Testis (tissue), 2 donors: Measurements from ENCODE around the gene ZNF304.

Source experiments
- POLR2A ChIP-seq: fragments of 450-650 bp; IDR thresholded peaks from one replicate; pipeline ENCODE4 v1.6.1; 2017; ENCODE audit warnings: antibody characterized with exemption, mild to moderate bottlenecking, moderate library complexity
- TF ChIP-seq, protein P1 (sequence below), 3 experiments: fragments of 450-650 bp in 2 of 3; fragments of 200-600 bp in 1 of 3; sonication (generic) in 1 of 3; IDR thresholded peaks; one replicate each; pipeline ENCODE4 v1.5.1; 2016 to 2019; ENCODE audit warnings: antibody characterized with exemption in 3 of 3, mild to moderate bottlenecking in 2 of 3, moderate library complexity in 1 of 3

DNA sequence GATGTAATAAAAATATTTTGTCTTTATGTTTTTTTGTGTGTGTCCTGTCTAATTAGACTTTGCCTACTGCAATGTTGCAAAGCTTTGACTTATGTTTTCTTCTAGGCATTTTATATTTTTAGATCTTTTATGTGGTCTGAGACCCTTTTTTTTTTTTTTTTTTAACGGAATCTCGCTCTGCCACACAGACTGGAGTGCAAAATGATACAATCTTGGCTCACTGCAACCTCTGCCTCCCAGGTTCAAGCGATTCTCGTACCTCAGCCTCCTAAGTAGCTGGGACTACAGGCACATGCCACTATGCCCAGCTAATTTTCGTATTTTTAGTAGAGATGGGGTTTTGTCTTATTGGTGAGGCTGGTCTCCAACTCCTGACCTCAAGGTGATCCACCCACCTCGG lies 8.5 kb upstream of the ZNF304 start:
- TF ChIP-seq POLR2A = no peak
- TF ChIP-seq, protein P1, sequence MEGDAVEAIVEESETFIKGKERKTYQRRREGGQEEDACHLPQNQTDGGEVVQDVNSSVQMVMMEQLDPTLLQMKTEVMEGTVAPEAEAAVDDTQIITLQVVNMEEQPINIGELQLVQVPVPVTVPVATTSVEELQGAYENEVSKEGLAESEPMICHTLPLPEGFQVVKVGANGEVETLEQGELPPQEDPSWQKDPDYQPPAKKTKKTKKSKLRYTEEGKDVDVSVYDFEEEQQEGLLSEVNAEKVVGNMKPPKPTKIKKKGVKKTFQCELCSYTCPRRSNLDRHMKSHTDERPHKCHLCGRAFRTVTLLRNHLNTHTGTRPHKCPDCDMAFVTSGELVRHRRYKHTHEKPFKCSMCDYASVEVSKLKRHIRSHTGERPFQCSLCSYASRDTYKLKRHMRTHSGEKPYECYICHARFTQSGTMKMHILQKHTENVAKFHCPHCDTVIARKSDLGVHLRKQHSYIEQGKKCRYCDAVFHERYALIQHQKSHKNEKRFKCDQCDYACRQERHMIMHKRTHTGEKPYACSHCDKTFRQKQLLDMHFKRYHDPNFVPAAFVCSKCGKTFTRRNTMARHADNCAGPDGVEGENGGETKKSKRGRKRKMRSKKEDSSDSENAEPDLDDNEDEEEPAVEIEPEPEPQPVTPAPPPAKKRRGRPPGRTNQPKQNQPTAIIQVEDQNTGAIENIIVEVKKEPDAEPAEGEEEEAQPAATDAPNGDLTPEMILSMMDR (IDR thresholded peaks at IDR 0.05) = no peak
